H1 (cell line): Measurements from ENCODE around the gene BLOC1S3. TPM values are rescaled to one million over a fixed set of nuclear protein-coding genes. Genes with fewer than 3 reads are reported as not detected.

Experiments
- ASH2L ChIP-seq: fragments of 200-600, 300-600 bp; sonication (generic); IDR thresholded peaks from one replicate; pipeline ENCODE4 v1.7.1; 2017; ENCODE audit warnings: low read length
- EZH2 ChIP-seq: fragments of 200-600 bp; sonication (generic); IDR thresholded peaks from 2 replicates; pipeline ENCODE4 v1.7.1; 2012; ENCODE audit warnings: low read depth, mild to moderate bottlenecking, moderate library complexity, low read length, inconsistent platforms; ENCODE audit not compliant: severe bottlenecking
- JUND ChIP-seq: IDR thresholded peaks from 2 replicates; pipeline ENCODE4 v1.6.1; 2011; ENCODE audit warnings: mild to moderate bottlenecking, improper control_type of control experiment, low read length
- KDM5A ChIP-seq: fragments of 200-600 bp; IDR thresholded peaks from 2 replicates; pipeline ENCODE4 v1.7.1; 2012; ENCODE audit warnings: mild to moderate bottlenecking, low read length, inconsistent platforms, mixed read lengths
- RXRA ChIP-seq: IDR thresholded peaks from 2 replicates; pipeline ENCODE4 v1.6.1; 2011; ENCODE audit warnings: low read depth, mild to moderate bottlenecking, low read length, moderate library complexity; ENCODE audit not compliant: insufficient read depth
- TAF7 ChIP-seq: optimal IDR thresholded peaks from 2 replicates; pipeline ENCODE3; 2011; ENCODE audit warnings: low read depth, mild to moderate bottlenecking, inconsistent platforms, low read length, moderate library complexity, borderline replicate concordance
- polyA plus RNA-seq, 7 experiments: library from polyadenylated mRNA; depleted of rRNA in 3 of 7; stranded (reverse) in 5 of 7; unstranded in 2 of 7; fragments of >200 nt in 5 of 7; fragments of 200-250 nt in 2 of 7; gene quantifications; 1 replicate in 5 of 7; 2 replicates in 1 of 7; 4 replicates in 1 of 7; pipeline versions ENCODE4 v1.2.1 to v1.2.3, GENCODE V29; 2011 to 2013; ENCODE audit warnings: missing spikeins in 2 of 7, mixed read lengths in 2 of 7
- total RNA-seq: library from RNA; stranded (reverse); fragmentation: NEBNext Ultra II Directional; extraction: Animal tissue kit (Norgen Biotek cat#: 25700); gene quantifications from 2 replicates; pipeline ENCODE4 v1.2.1, GENCODE V29; 2021
- TF ChIP-seq, protein P1 (sequence below): IDR thresholded peaks from 2 replicates; pipeline ENCODE4 v1.6.1; 2011; ENCODE audit warnings: low read depth, mild to moderate bottlenecking, low read length; ENCODE audit not compliant: insufficient read depth

Gene BLOC1S3
- total and polyA plus RNA-seq, 2 of the 8 experiments (the other 6 are each of a cell fraction or from before 2014, with no cell fraction given): 6.0 to 6.1 TPM

DNA sequence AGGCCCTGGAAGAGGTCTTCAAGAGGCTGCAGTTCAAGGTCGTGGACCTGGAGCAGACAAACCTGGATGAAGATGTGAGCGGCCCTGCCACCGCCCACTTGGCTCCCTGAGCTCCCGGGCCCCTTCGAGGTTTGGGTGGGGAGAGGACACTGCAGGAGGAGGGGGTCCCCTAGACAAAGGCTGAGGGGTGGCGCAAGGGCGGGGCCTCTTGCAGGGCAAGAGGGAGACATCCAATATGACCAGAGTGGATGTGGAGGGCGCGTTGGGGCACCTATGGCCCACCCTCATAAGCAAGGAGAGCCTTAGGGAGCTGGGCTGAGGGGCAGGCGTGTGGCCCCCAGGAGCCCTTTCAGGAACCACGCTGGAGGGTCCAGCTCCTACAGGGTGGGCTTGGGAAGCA lies 38.1 kb upstream of the BLOC1S3 start (continued):
- no peak for TF ChIP-seq RXRA
- TF ChIP-seq EZH2: no peak
- no peak for TF ChIP-seq ASH2L
- TF ChIP-seq KDM5A: no peak
- TF ChIP-seq TAF7: no peak
- TF ChIP-seq, protein P1, sequence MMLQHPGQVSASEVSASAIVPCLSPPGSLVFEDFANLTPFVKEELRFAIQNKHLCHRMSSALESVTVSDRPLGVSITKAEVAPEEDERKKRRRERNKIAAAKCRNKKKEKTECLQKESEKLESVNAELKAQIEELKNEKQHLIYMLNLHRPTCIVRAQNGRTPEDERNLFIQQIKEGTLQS: no peak
- no peak for TF ChIP-seq JUND
- TF ChIP-seq, all 59 proteins: peak for 0
